Liver (tissue), 9 donors: ENCODE measurements around the gene KRTAP12-4. TPM values are rescaled to one million over a fixed set of nuclear protein-coding genes. Genes with fewer than 3 reads are reported as not detected.

Experiments used
- DNase-seq: peaks from one replicate; pipeline ENCODE4 v3.0.0-alpha.2; 2017; ENCODE audit warnings: low spot score
- H3K27ac ChIP-seq, 2 donors: one replicate each; pipeline ENCODE4 v1.7.0; 2013; ENCODE audit warnings: inconsistent platforms in 2 of 2, low read length in 2 of 2, control low read depth in 1 of 2, low read depth in 1 of 2, mild to moderate bottlenecking in 1 of 2
- H3K27me3 ChIP-seq, 4 donors: one replicate each; pipeline versions ENCODE4 v1.6.1 to v1.7.0; 2013; ENCODE audit warnings: low read length in 3 of 4, inconsistent platforms in 1 of 4, mild to moderate bottlenecking in 1 of 4, moderate library complexity in 1 of 4; ENCODE audit not compliant: control insufficient read depth in 4 of 4, insufficient read depth in 4 of 4
- H3K36me3 ChIP-seq, 4 donors: one replicate each; pipeline versions ENCODE4 v1.6.1 to v1.7.0; 2013; ENCODE audit warnings: low read length in 3 of 4, mild to moderate bottlenecking in 3 of 4, low read depth in 1 of 4, moderate library complexity in 1 of 4; ENCODE audit not compliant: control insufficient read depth in 4 of 4, insufficient read depth in 3 of 4
- H3K4me1 ChIP-seq, 4 donors: one replicate each; pipeline versions ENCODE4 v1.6.1 to v1.7.0; 2013; ENCODE audit warnings: low read length in 3 of 4, mild to moderate bottlenecking in 3 of 4, moderate library complexity in 1 of 4; ENCODE audit not compliant: control insufficient read depth in 4 of 4, insufficient read depth in 4 of 4
- H3K4me3 ChIP-seq, 3 donors: one replicate each; pipeline versions ENCODE4 v1.6.1 to v1.7.0; 2013; ENCODE audit warnings: low read length in 3 of 3, control low read depth in 1 of 3, low read depth in 1 of 3, mild to moderate bottlenecking in 1 of 3
- H3K9ac ChIP-seq, 2 donors: one replicate each; pipeline ENCODE4 v1.7.0; 2013; ENCODE audit warnings: low read length in 2 of 2, mild to moderate bottlenecking in 2 of 2, moderate library complexity in 2 of 2, control low read depth in 1 of 2, low read depth in 1 of 2
- H3K9me3 ChIP-seq, 4 donors: one replicate each; pipeline versions ENCODE4 v1.6.1 to v1.7.0; 2013; ENCODE audit warnings: low read length in 3 of 4; ENCODE audit not compliant: control insufficient read depth in 4 of 4
- EGR1 ChIP-seq, 2 donors: IDR thresholded peaks; 2 replicates each; pipeline ENCODE4 v1.6.1; 2016 to 2018; ENCODE audit warnings: antibody characterized with exemption in 2 of 2, low read depth in 2 of 2
- FOXA1 ChIP-seq: IDR thresholded peaks from 2 replicates; pipeline ENCODE4 v1.6.1; 2016; ENCODE audit warnings: antibody characterized with exemption
- GABPA ChIP-seq, 2 donors: IDR thresholded peaks in 1 of 2; conservative IDR thresholded peaks in 1 of 2; 2 replicates each; pipeline ENCODE4 v1.6.1; 2016; ENCODE audit warnings: antibody characterized with exemption in 2 of 2, mild to moderate bottlenecking in 1 of 2, moderate library complexity in 1 of 2
- HNF4A ChIP-seq, 2 donors: conservative IDR thresholded peaks; 2 replicates each; pipeline ENCODE4 v1.6.1; 2016; ENCODE audit warnings: antibody characterized with exemption in 2 of 2, mild to moderate bottlenecking in 2 of 2
- HNF4G ChIP-seq: IDR thresholded peaks from 2 replicates; pipeline ENCODE4 v1.6.1; 2016; ENCODE audit warnings: antibody characterized with exemption
- JUND ChIP-seq, 2 donors: IDR thresholded peaks; 2 replicates each; pipeline ENCODE4 v1.6.1; 2016; ENCODE audit warnings: antibody characterized with exemption in 2 of 2
- MAX ChIP-seq: IDR thresholded peaks from 2 replicates; pipeline ENCODE4 v1.6.1; 2016; ENCODE audit warnings: antibody characterized with exemption
- YY1 ChIP-seq: IDR thresholded peaks from 2 replicates; pipeline ENCODE4 v1.6.1; 2016; ENCODE audit warnings: antibody characterized with exemption, mild to moderate bottlenecking
- WGBS: extraction: QIAGEN DNeasy Blood & Tissue Kit; methylation state at CpG from one replicate; pipeline ENCODE4 v1.1.7; 2013; 5-methylcytosine and 5-hydroxymethylcytosine counted together
- polyA plus RNA-seq, 2 donors: library from polyadenylated mRNA; stranded (reverse) in 1 of 2; unstranded in 1 of 2; fragments of 200-250 nt in 1 of 2; fragments of >200 nt in 1 of 2; fragmentation: Nextera tagmentation in 1 of 2; extraction: Ambion mirVana in 1 of 2; gene quantifications; one replicate each; pipeline versions ENCODE4 v1.2.1 to v1.2.3, GENCODE V29; 2013 to 2015
- total RNA-seq, 2 donors: library from RNA; depleted of rRNA; stranded (reverse); fragments of >200 nt; gene quantifications; one replicate each; pipeline ENCODE4 v1.2.3, GENCODE V29; 2014
- TF ChIP-seq, protein P1 (sequence below): IDR thresholded peaks from 2 replicates; pipeline ENCODE4 v1.6.1; 2016; ENCODE audit warnings: antibody characterized with exemption
- TF ChIP-seq, protein P2 (sequence below): fragments of 150-350 bp; IDR thresholded peaks from 2 replicates; pipeline ENCODE4 v1.5.1; 2017; ENCODE audit warnings: improper control_type of control experiment, low read depth, low read length; ENCODE audit not compliant: missing input control
- donor health status: healthy.
- donor health status: healthy.
- donor health status: healthy.
- donor health status: healthy.
- donor health status: healthy.

The KRTAP12-4 gene
- total and polyA plus RNA-seq, 4 donors: not detected

GRCh38 chr21:44623575-44623974 lies 30.9 kb downstream of the KRTAP12-4 start (continued):
- TF ChIP-seq JUND (IDR thresholded peaks at IDR 0.05): no peak

DNA sequence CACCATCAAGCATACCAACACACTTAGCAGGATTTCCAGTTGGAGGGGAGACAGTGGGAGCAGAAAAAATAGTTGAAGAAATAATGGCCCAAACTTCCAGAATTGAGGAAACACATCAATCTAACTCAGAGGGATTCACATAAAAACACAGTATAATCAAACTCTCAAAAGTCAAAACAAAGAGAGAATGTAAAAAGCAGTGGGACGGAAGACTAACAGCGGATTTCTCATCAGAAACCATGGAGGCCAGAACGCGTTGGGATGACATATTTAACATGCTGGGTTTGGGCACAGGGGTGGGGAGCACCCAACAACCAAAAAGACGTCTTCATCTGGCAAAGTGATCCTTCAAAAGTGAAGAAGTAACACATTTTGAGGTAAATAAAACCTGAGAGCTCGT lies 34.6 kb downstream of the KRTAP12-4 start:
- 85% methylated on average over 6 of the region's 6 CpGs for WGBS
- Histone ChIP-seq H3K27ac (no peak overlapping the region), H3K36me3 (no peaks in the 10 kb centered on the region), H3K9me3 (peaks cover 0 to 8% (median 2%) of the 10 kb centered on the region in 4 donors), H3K4me3 (no peak overlapping the region), H3K27me3 (no peaks in the 10 kb centered on the region), H3K9ac (no peak overlapping the region), H3K4me1 (no peaks in the 10 kb centered on the region)
- DNase-seq: no peak
- TF ChIP-seq, protein P1, sequence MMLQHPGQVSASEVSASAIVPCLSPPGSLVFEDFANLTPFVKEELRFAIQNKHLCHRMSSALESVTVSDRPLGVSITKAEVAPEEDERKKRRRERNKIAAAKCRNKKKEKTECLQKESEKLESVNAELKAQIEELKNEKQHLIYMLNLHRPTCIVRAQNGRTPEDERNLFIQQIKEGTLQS: no peak
- TF ChIP-seq HNF4A (conservative IDR thresholded peaks at IDR 0.05) (no peak), YY1 (no peak), FOXA1 (no peak), GABPA (IDR thresholded peaks at IDR 0.05 in 1 of 2, conservative IDR thresholded peaks at IDR 0.05 in 1 of 2) (no peak), JUND (IDR thresholded peaks at IDR 0.05) (no peak), HNF4G (no peak), MAX (no peak)
- TF ChIP-seq, protein P2, sequence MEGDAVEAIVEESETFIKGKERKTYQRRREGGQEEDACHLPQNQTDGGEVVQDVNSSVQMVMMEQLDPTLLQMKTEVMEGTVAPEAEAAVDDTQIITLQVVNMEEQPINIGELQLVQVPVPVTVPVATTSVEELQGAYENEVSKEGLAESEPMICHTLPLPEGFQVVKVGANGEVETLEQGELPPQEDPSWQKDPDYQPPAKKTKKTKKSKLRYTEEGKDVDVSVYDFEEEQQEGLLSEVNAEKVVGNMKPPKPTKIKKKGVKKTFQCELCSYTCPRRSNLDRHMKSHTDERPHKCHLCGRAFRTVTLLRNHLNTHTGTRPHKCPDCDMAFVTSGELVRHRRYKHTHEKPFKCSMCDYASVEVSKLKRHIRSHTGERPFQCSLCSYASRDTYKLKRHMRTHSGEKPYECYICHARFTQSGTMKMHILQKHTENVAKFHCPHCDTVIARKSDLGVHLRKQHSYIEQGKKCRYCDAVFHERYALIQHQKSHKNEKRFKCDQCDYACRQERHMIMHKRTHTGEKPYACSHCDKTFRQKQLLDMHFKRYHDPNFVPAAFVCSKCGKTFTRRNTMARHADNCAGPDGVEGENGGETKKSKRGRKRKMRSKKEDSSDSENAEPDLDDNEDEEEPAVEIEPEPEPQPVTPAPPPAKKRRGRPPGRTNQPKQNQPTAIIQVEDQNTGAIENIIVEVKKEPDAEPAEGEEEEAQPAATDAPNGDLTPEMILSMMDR: no peak

- no peak for TF ChIP-seq FOXA1
- no peak for TF ChIP-seq MAX
- peak overlapping the region; percentile 7 to 26 for H3K27ac ChIP-seq
- no peaks in the 10 kb centered on the region for H3K27me3 ChIP-seq
- H3K9me3 ChIP-seq: peaks cover 0 to 5% (median 0%) of the 10 kb centered on the region in 4 donors
- 69% methylated on average over 3 of the region's 3 CpGs for WGBS
- H3K36me3 ChIP-seq: no peaks in the 10 kb centered on the region
- H3K4me1 ChIP-seq: no peaks in the 10 kb centered on the region
- H3K9ac ChIP-seq: no peak overlapping the region
- DNase-seq: no peak
- no peak overlapping the region for H3K4me3 ChIP-seq
Observed at GRCh38 chr21:44618909-44619308, 35.5 kb downstream of the KRTAP12-4 start.

- DNase-seq: no peak
- WGBS: 30% methylated on average over 4 of the region's 4 CpGs
- no peak overlapping the region for H3K9ac ChIP-seq
- H3K27me3 ChIP-seq: no peaks in the 10 kb centered on the region
- TF ChIP-seq HNF4A (conservative IDR thresholded peaks at IDR 0.05) (no peak), MAX (no peak), EGR1 (IDR thresholded peaks at IDR 0.05; ENCODE audit: low read depth in 2 of 2) (no peak)
- TF ChIP-seq, protein P2: peak; percentile 15
- H3K36me3 ChIP-seq: no peaks in the 10 kb centered on the region
- no peaks in the 10 kb centered on the region for H3K4me1 ChIP-seq
- peak overlapping the region in 1 of 2 donors; percentile 38 for H3K27ac ChIP-seq
- H3K4me3 ChIP-seq: no peak overlapping the region
- peaks cover 0 to 5% (median 0%) of the 10 kb centered on the region in 4 donors for H3K9me3 ChIP-seq
Observed at GRCh38 chr21:44618504-44618903, 36.0 kb downstream of the KRTAP12-4 start.
